ENCODE results near the gene VWA7.
"Not testable (repeated sequence)": the region's sequence is repeated elsewhere in the genome, so short reads cannot be mapped to it uniquely, and the experiment has no call there.

Gene VWA7

GRCh38 chr6:31815025-31815838, 38.1 kb upstream of the VWA7 start, which contains the start of the genes HSPA1A and HSPA1L:
TSS of gene HSPA1A (plus strand) at chr6:31815543. CDS start at chr6:31815757, 214 bp downstream.
TSS of gene HSPA1L (minus strand) at chr6:31815283. CDS start at chr6:31811972, 3,311 bp downstream.
- Histone ChIP-seq H3K4me2 (ENCODE audit: low read length) (peak within 1 kb of the TSS; percentile 98), H3K9me3 (replicated peaks; ENCODE audit: low read length) (no peaks in the 10 kb centered on the region), H3K36me3 (ENCODE audit: insufficient read depth, low read length) (no peaks in the 10 kb centered on the region), H3K4me1 (ENCODE audit: control insufficient read depth, insufficient read depth, low read length) (peaks cover 26% of the 10 kb centered on the region), H3K9ac (ENCODE audit: low read depth, low read length) (peak within 1 kb of the TSS; percentile 77), H3K27me3 (ENCODE audit: control insufficient read depth, insufficient read depth, low read length) (no peaks in the 10 kb centered on the region), H3K4me3 (ENCODE audit: low read length) (peak within 1 kb of the TSS; percentile 85)

GRCh38 chr6:31814677-31815024, 37.5 kb upstream of the VWA7 start:
- H3K27me3 ChIP-seq (ENCODE audit: control insufficient read depth, insufficient read depth, low read length) = no peaks in the 10 kb centered on the region
- H3K4me3 ChIP-seq (ENCODE audit: low read length) = peak overlapping the region; percentile 85
- H3K36me3 ChIP-seq (ENCODE audit: insufficient read depth, low read length) = no peaks in the 10 kb centered on the region
- H3K9me3 ChIP-seq (replicated peaks; ENCODE audit: low read length) = no peaks in the 10 kb centered on the region
- peak overlapping the region; percentile 98 for H3K4me2 ChIP-seq (ENCODE audit: low read length)
- H3K4me1 ChIP-seq (ENCODE audit: control insufficient read depth, insufficient read depth, low read length) = peaks cover 26% of the 10 kb centered on the region
- H3K9ac ChIP-seq (ENCODE audit: low read depth, low read length) = peak overlapping the region; percentile 61

DNA sequence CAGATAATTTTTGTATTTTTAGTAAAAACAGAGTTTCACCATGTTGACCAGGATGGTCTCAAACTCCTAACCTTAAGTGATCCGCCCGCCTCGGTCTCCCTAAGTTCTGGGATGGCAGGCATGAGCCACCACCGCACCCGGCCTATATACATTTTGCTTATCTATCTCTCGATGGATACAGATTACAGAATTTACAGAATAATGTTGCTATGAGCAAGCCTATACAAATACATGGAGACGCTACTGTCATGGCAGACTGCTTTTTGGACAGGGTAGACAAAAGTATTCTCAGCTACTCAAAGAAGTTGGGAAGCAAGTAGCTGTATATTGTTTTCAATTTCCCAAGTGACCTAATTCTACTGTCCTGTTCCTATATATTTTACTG, 36.3 kb upstream of the VWA7 start:
- Histone ChIP-seq H3K36me3 (ENCODE audit: insufficient read depth, low read length) (no peaks in the 10 kb centered on the region), H3K9me3 (replicated peaks; ENCODE audit: low read length) (no peaks in the 10 kb centered on the region), H3K4me3 (ENCODE audit: low read length) (no peak overlapping the region), H3K4me1 (ENCODE audit: control insufficient read depth, insufficient read depth, low read length) (peaks cover 21% of the 10 kb centered on the region), H3K27me3 (ENCODE audit: control insufficient read depth, insufficient read depth, low read length) (no peaks in the 10 kb centered on the region), H3K4me2 (ENCODE audit: low read length) (peak overlapping the region; percentile 79), H3K9ac (ENCODE audit: low read depth, low read length) (peak overlapping the region; percentile 77)

DNA sequence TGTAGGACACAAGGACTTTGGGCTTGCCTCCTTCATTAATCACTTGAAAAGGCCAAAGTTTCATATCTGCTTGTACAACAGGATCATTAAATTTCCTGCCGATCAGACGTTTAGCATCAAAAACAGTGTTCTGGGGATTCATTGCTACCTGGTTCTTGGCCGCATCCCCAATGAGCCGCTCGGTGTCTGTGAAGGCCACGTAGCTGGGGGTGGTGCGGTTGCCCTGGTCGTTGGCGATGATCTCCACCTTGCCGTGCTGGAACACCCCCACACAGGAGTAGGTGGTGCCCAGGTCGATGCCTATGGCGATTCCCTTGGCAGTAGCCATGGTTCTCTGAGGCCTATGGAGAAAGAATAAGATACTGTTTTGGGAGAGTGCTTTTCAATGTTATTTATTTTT, 34.5 kb upstream of the VWA7 start:
- Histone ChIP-seq H3K4me2 (ENCODE audit: low read length) (no peak overlapping the region), H3K9me3 (replicated peaks; ENCODE audit: low read length) (no peaks in the 10 kb centered on the region), H3K27me3 (ENCODE audit: control insufficient read depth, insufficient read depth, low read length) (no peaks in the 10 kb centered on the region), H3K4me3 (ENCODE audit: low read length) (no peak overlapping the region), H3K36me3 (ENCODE audit: insufficient read depth, low read length) (no peaks in the 10 kb centered on the region), H3K4me1 (ENCODE audit: control insufficient read depth, insufficient read depth, low read length) (peaks cover 13% of the 10 kb centered on the region), H3K9ac (ENCODE audit: low read depth, low read length) (no peak overlapping the region)

DNA sequence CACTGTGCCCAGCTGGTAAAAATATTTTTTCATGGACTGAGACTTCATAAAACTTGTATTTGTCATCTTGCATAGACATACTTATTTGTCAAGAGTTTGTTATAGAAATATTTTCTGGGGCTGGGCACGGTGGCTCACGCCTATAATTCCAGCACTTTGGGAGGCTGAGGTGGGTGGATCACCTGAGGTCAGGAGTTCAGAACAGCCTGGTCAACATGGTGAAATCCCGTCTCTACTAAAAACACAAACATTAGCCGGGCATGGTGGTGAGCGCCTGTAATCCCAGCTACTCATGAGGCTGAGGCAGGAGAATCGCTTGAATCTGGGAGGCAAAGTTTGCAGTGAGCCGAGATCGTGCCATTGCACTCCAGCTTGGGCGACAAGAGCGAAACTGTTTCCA, 31.5 kb upstream of the VWA7 start:
- not testable (repeated sequence) for H3K36me3 ChIP-seq (ENCODE audit: insufficient read depth, low read length); H3K9me3 ChIP-seq (replicated peaks; ENCODE audit: low read length); H3K4me3 ChIP-seq (ENCODE audit: low read length); H3K9ac ChIP-seq (ENCODE audit: low read depth, low read length); H3K27me3 ChIP-seq (ENCODE audit: control insufficient read depth, insufficient read depth, low read length); H3K4me2 ChIP-seq (ENCODE audit: low read length)
- peaks cover 14% of the 10 kb centered on the region for H3K4me1 ChIP-seq (ENCODE audit: control insufficient read depth, insufficient read depth, low read length)

GRCh38 chr6:31806470-31807272, 29.5 kb upstream of the VWA7 start, which contains the start of gene LSM2:
TSS of gene LSM2 (minus strand) at chr6:31806966. CDS start at chr6:31806757, 209 bp downstream.
- H3K4me1 ChIP-seq (ENCODE audit: control insufficient read depth, insufficient read depth, low read length) = peaks cover 11% of the 10 kb centered on the region
- no peaks in the 10 kb centered on the region for H3K9me3 ChIP-seq (replicated peaks; ENCODE audit: low read length)
- no peaks in the 10 kb centered on the region for H3K27me3 ChIP-seq (ENCODE audit: control insufficient read depth, insufficient read depth, low read length)
- peak within 1 kb of the TSS; percentile 93 for H3K4me3 ChIP-seq (ENCODE audit: low read length)
- H3K4me2 ChIP-seq (ENCODE audit: low read length) = peak within 1 kb of the TSS; percentile 99
- H3K9ac ChIP-seq (ENCODE audit: low read depth, low read length) = peak within 1 kb of the TSS; percentile 95
- H3K36me3 ChIP-seq (ENCODE audit: insufficient read depth, low read length) = no peaks in the 10 kb centered on the region

- Histone ChIP-seq H3K4me3 (ENCODE audit: low read length) (peak overlapping the region; percentile 93), H3K4me2 (ENCODE audit: low read length) (peak overlapping the region; percentile 99), H3K9ac (ENCODE audit: low read depth, low read length) (peak overlapping the region; percentile 95), H3K36me3 (ENCODE audit: insufficient read depth, low read length) (no peaks in the 10 kb centered on the region), H3K4me1 (ENCODE audit: control insufficient read depth, insufficient read depth, low read length) (peaks cover 11% of the 10 kb centered on the region), H3K27me3 (ENCODE audit: control insufficient read depth, insufficient read depth, low read length) (no peaks in the 10 kb centered on the region), H3K9me3 (replicated peaks; ENCODE audit: low read length) (no peaks in the 10 kb centered on the region)
These were observed 28.9 kb upstream of the VWA7 start for GRCh38 chr6:31805939-31806469.

GRCh38 chr6:31801031-31801927, 24.2 kb upstream of the VWA7 start:
- not testable (repeated sequence) for H3K4me3 ChIP-seq (ENCODE audit: low read length); H3K4me2 ChIP-seq (ENCODE audit: low read length); H3K36me3 ChIP-seq (ENCODE audit: insufficient read depth, low read length); H3K9ac ChIP-seq (ENCODE audit: low read depth, low read length); H3K27me3 ChIP-seq (ENCODE audit: control insufficient read depth, insufficient read depth, low read length); H3K9me3 ChIP-seq (replicated peaks; ENCODE audit: low read length)
- peaks cover 10% of the 10 kb centered on the region for H3K4me1 ChIP-seq (ENCODE audit: control insufficient read depth, insufficient read depth, low read length)

GRCh38 chr6:31799781-31800180, 22.7 kb upstream of the VWA7 start:
- no peak overlapping the region for H3K4me2 ChIP-seq (ENCODE audit: low read length)
- no peaks in the 10 kb centered on the region for H3K27me3 ChIP-seq (ENCODE audit: control insufficient read depth, insufficient read depth, low read length)
- H3K9ac ChIP-seq (ENCODE audit: low read depth, low read length) = no peak overlapping the region
- H3K36me3 ChIP-seq (ENCODE audit: insufficient read depth, low read length) = no peaks in the 10 kb centered on the region
- H3K4me1 ChIP-seq (ENCODE audit: control insufficient read depth, insufficient read depth, low read length) = peaks cover 8% of the 10 kb centered on the region
- H3K4me3 ChIP-seq (ENCODE audit: low read length) = no peak overlapping the region
- H3K9me3 ChIP-seq (replicated peaks; ENCODE audit: low read length) = no peaks in the 10 kb centered on the region

GRCh38 chr6:31797588-31797987, 20.5 kb upstream of the VWA7 start:
- Histone ChIP-seq H3K9ac (ENCODE audit: low read depth, low read length) (no peak overlapping the region), H3K27me3 (ENCODE audit: control insufficient read depth, insufficient read depth, low read length) (no peaks in the 10 kb centered on the region), H3K9me3 (replicated peaks; ENCODE audit: low read length) (no peaks in the 10 kb centered on the region), H3K4me1 (ENCODE audit: control insufficient read depth, insufficient read depth, low read length) (peaks cover 22% of the 10 kb centered on the region), H3K4me2 (ENCODE audit: low read length) (no peak overlapping the region), H3K4me3 (ENCODE audit: low read length) (no peak overlapping the region), H3K36me3 (ENCODE audit: insufficient read depth, low read length) (peaks cover 5% of the 10 kb centered on the region)

DNA sequence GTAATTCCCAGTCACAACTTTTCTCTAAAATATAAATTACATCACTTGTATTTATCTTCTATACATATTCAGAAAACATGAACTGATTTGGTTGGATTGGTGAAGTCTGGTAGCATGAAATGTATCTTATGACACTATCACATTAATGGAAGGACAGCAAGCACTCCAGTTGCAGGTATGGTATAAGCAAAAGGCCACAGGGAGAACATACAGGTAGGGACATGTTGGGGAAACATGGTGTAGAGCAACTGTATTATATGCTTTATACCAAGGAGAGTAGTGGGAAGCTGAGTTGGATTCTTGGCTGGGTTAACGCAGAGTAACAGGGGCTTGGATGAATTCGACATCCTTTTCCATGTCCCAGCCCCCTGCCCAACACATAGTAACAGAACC, 19.9 kb upstream of the VWA7 start:
- no peak overlapping the region for H3K4me2 ChIP-seq (ENCODE audit: low read length)
- H3K9me3 ChIP-seq (replicated peaks; ENCODE audit: low read length) = no peaks in the 10 kb centered on the region
- H3K36me3 ChIP-seq (ENCODE audit: insufficient read depth, low read length) = peaks cover 10% of the 10 kb centered on the region
- H3K4me3 ChIP-seq (ENCODE audit: low read length) = no peak overlapping the region
- H3K4me1 ChIP-seq (ENCODE audit: control insufficient read depth, insufficient read depth, low read length) = peaks cover 23% of the 10 kb centered on the region
- no peaks in the 10 kb centered on the region for H3K27me3 ChIP-seq (ENCODE audit: control insufficient read depth, insufficient read depth, low read length)
- no peak overlapping the region for H3K9ac ChIP-seq (ENCODE audit: low read depth, low read length)
